ENCODE data around the gene AURKAIP1.
A peak's percentile ranks its signal among the peaks of the same experiment; 100 is the strongest.

The AURKAIP1 gene

DNA sequence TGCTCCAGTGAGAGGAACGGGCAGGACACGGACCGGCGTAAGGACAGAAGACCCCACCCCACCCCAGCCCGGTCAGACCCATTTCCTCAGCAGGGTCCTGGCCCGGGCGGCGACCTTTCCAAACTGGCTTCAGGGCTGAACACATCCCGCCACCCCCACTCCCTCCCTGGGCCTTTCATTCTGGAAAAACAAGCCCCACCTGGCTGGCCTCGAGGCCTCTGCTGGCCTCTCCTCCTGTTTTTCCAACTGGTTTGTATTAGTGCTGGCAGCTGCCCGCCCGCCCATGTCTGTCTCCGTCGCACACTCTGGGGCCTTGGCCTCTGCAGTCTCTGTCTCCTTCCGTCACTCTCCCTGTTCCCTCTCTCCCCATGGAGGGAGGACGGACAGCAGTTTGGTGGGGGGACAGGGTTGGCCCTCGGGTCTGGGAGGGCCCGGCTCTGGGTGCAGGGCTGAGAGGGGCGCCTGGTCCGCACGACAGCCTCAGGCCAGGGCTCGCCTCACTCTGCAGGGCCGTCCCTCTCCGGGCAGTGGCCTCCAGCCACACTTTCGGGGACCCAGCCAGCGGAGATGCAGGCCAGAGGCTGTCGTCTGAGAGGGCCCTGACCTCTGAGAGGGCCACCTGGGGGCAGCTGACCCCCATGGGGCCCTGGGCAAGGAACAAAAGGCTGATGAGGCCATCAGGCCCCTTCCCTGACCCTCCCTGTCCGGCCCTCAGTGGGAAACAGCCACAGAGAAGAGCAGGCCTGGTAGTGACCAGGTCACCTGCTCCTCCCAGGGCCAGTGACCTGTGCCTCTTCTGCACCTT lies 15.1 kb downstream of the AURKAIP1 start:
- no peak for DNase-seq

GRCh38 chr1:1359308-1359663 lies 15.7 kb downstream of the AURKAIP1 start:
- no peak for DNase-seq

DNA sequence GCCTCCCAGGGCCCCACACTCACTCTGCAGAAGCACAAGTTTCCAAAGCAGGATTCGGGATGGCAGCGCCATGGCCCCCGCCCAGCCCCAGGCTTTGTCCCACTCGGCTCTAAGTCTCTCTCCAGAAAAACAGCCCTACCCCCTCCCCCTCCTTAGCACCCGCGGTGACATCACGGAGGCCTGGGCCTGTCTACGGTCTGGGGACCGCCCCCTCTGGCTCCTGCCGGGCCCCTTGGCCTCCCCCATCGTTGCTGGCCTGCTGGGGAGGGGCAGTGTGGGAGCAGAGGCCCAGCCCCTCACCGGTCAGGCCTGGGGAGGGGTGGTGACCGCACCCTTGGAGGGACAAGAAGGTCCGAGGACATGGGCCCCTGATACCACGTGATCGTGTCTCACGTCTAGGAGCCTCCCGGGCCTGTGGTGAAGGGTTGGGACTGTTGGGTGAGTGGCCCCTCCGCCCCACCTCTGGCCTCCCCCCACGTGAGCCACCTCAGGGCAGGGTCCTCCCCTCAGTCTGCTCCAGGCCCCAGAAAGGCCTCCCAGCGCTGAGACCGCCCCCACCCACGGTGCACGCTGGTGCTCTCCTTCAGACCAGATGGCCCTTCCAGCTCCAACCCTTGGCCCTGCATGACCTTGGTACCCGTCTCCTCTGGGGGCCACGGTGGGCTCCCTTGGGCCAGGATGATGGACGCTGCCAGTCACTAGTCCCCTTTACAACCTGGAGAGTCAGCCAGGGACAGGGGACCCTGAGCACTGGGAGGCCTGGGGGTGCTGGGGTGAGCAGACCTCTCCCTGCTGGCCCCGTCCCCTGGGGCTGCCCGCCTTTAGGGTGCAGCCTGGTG lies 16.4 kb downstream of the AURKAIP1 start, which contains the start of gene MXRA8:
TSS of gene MXRA8 (minus strand) at position 123 of the 839 bp plus-strand sequence. CDS start at position 72, 51 bp downstream.
- DNase-seq: no peak

GRCh38 chr1:1357871-1358432 lies 17.1 kb downstream of the AURKAIP1 start:
- no peak for DNase-seq

- no peak for DNase-seq
These were observed 18.1 kb downstream of the AURKAIP1 start for GRCh38 chr1:1356796-1357401.

GRCh38 chr1:1356166-1356795 lies 18.7 kb downstream of the AURKAIP1 start:
- DNase-seq: no peak

GRCh38 chr1:1355416-1355815 lies 19.6 kb downstream of the AURKAIP1 start:
- DNase-seq: peak; percentile 11

DNA sequence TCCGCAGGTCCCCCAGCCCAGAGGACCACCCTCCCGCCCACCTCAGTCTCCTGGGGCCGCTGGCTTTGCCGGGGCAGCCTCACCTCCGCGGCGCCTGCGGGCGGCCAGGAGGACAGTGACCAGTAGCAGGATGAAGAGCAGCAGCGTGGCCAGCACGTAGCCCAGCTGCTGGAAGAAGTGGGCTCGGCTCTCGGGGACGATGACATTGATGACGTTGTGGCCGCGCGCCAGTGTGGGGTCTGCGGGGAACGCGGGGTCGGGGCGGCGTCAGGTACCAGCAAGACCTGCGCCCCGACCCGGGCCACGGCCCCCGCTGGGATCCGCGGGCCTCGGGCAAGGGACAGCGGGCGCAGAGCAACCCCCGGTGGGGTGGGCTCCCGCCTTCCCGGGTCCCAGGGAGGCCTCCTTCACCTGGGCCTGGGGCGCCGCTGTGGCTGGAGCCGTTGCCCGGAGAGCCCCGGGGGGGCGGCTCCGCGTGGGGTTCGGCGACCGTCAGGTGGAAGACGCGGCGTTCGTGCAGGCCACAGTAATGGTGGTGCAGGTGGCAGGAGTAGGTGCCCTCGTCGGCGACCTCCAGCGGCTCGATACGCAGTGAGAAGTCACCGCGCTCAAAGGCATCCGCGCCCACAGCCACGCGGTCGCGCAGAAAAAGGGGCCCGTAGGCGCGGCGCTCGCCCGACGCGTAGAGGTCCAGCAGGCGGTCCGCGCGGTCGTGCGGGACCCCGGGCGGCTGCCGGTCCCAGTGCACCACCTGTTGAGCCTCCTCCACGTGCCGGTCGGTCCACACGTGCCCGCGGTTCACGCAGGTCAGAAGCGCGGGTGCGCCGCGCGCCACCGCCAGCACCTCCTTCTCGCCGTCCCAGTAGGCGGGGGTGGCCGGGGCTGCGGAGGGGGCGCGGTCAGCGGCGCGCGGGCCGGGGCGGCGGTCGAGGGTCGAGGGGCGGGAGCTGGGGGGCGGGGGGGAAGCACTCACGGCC lies 20.4 kb downstream of the AURKAIP1 start:
- DNase-seq: no peak

DNA sequence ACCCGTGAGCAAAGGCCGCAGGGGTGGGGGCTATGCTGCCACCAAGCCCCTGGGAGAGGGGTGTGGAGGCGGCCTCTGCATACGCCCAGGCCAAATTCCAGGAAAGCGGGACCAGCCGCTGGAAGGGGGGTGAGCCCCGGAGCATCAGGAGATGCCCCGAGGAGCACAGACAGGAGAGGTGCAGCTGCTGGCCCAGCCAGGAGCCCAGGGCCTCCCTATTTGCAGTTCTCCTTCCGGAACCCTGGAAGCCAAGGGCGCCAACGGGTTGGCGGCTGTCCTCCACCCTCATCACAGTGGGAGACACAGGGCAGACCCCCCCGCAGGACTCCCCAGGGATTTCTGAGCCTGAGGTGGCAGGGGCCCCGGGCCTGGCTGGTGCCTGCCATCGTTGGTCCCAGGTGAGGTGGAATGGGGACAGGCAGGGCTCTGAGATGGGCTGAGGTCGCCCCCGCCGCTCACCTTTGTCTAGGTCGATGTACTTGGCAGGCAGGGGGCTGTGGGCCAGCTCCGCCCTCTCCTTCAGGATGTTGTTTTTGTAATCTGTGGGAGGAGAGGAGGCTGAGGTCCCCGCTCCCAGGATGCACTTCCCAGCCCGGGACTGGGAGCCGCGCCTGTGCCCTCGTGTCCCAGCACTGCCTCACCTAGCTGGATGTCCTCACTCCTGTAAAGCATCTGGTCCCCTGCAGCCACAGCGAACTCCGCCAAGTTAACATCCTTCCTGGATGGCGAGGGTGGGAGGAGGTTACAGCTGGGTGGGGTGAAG lies 21.4 kb downstream of the AURKAIP1 start:
- no peak for DNase-seq

GRCh38 chr1:1352786-1353388 lies 22.1 kb downstream of the AURKAIP1 start:
- DNase-seq: peak; percentile 15

DNA sequence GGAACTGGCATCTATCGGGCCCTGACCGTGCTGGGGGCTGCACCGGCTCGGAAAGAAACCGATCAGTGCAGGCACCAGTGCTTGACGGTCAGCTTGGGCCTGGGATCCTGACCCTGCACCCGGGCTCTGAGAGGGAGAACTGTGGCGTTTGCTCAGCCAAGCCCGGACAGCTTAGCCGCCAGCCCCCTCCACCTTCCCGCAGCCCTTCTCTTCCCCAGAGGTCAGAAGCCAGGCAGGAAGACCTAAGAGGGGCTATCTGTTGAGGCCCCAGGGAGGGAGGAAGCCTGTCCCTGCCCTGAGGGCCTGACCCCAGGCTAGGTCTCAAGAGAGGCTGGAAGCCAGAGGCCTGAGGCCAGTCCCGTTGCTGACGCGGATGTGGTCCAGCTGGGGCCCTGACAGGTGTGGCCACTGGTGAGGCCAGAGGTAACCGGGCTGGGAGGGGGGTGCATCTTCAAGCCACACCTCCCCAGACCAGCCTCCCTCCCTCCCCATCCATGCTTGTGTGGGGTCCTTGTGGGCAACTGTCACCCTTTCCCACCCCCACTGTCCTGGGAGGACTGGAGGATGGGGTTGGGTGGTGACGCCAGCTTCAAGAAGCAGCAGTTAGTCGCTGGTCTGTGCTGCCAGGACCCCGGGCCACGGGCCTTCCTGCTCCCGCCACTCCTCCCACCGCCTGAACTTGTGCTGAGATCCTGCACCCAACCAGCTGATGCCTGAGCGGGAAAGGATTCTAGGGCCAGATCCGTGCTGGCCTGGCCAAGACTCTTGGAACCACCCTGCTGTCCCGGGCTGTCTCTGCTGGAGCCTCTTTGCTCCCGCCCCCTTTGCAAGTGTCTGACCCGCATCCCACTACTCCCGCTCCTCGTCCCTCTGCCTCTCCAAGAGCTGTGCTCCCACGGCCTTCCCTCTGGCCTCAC lies 23.2 kb downstream of the AURKAIP1 start:
- DNase-seq: no peak

- peak; percentile 52 for DNase-seq
These were observed 25.6 kb downstream of the AURKAIP1 start, which contains the start of gene DVL1 for GRCh38 chr1:1349256-1350012. TSS of gene DVL1 (minus strand) at chr1:1349418. CDS start at chr1:1349065, 353 bp downstream.

DNA sequence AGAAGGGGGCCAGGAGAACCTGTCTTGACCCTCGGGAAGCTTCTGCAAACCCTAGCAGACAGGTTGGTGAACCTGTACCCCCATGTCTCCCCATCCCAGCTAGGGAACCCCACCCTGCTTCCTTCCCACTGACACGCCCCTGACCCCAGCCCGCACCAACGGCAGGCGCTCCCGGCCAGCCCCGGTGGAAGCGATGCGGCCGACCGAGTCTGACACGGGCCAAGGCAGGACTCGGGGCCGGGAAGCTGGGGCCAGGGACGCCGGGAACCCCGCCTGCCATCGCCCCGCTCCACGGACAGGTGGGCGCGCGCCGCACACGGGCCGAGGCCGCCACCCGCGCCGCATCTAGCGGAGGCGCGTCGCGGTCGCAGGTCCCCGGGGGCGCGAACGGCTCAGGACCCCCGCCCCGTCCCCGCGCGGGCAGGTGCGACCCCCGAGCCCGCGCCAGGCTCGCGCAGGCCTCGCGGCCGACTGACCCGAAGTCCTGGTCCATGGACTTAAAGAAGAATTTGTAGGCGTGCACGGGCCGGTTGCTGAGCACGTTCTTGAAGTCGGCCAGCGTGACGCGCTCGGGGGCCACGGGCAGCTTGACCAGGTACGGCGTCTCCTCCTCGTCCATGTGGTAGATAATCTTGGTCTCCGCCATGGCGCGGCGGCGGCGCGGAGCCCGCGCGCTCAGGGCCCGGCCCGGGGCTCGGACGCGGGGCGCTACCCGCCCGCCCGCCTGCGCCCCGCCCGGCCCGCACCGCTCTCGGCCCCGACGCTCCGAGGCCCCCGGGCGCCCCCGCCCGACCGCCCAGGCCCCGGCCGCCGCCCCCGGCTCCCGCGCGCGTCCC lies 26.4 kb downstream of the AURKAIP1 start:
- no peak for DNase-seq

GRCh38 chr1:1347663-1348419 lies 27.2 kb downstream of the AURKAIP1 start:
- no peak for DNase-seq

GRCh38 chr1:1347026-1347595 lies 27.9 kb downstream of the AURKAIP1 start:
- DNase-seq: no peak

DNA sequence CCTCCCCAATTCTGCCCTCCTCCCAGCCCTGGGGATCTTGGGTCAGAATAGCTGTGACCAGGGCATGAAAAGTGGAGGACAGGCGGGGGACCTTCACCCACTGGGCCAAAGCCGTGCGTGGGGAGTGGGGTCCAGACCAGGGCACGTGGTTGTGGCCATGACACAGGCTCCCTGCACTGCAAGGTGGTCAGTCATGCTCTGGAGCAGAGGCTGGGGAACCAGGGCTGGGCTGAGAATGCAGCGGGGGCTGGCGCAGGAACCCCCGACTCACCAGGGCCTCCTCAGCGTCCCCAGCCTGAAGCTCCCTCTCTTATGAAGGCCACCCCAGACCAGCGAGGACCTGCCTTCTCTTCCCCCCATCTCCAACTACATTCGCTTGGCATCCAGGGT lies 28.5 kb downstream of the AURKAIP1 start:
- DNase-seq: no peak

Measured in NCI-H1436 (cell line).